ENCODE data around the gene CACHD1. TPM values are rescaled to one million over a fixed set of nuclear protein-coding genes. Genes with fewer than 3 reads are reported as not detected.

The CACHD1 gene
- total RNA-seq, 4 donors from 2014 or later, result 6.9 to 14.7 (median 11.6) TPM

DNA sequence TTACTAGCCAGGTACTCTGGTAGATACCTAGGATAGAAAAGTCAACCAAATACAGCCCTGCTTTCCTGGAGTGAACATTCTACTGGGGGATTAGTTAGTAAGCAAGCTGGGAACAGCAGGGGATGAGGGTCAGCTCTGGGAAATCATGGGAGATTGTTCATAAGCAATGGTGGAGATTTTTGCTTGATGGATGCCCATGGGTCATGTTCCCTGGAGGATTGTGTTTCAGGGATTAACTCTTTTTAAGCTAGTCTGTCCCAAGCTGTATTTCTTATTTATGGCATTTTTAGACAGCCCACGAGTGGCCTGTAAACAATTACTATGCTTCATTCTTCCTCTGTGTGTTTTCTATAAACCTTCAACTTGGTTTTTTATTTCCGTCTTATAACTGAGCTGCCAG is 18.9 kb downstream of the CACHD1 start:
- H3K27ac ChIP-seq, result no peak overlapping the region
- no peaks in the 10 kb centered on the region for H3K9me3 ChIP-seq
- 71% methylated on average over 2 of the region's 2 CpGs for WGBS
- TF ChIP-seq POLR2A (IDR thresholded peaks at IDR 0.05) (no peak), EP300 (IDR thresholded peaks at IDR 0.05) (no peak)
- peaks cover 4% of the 10 kb centered on the region for H3K4me1 ChIP-seq
- no peaks in the 10 kb centered on the region for H3K36me3 ChIP-seq
- H3K27me3 ChIP-seq, result no peaks in the 10 kb centered on the region
- no peak for DNase-seq (ENCODE audit: low spot score in 2 of 2)
- H3K4me3 ChIP-seq, result no peak overlapping the region

- Histone ChIP-seq H3K4me3 (no peak overlapping the region), H3K4me1 (peaks cover 4% of the 10 kb centered on the region), H3K27ac (no peak overlapping the region), H3K27me3 (no peaks in the 10 kb centered on the region), H3K9me3 (no peaks in the 10 kb centered on the region), H3K36me3 (no peaks in the 10 kb centered on the region)
- no peak for DNase-seq (ENCODE audit: low spot score in 2 of 2)
- no peak for TF ChIP-seq CTCF (IDR thresholded peaks at IDR 0.05)
- TF ChIP-seq POLR2AphosphoS5 (IDR thresholded peaks at IDR 0.05), result no peak
- no peak for TF ChIP-seq EP300 (IDR thresholded peaks at IDR 0.05)
- no peak for TF ChIP-seq POLR2A (IDR thresholded peaks at IDR 0.05)
These were observed 19.8 kb downstream of the CACHD1 start for GRCh38 chr1:64489707-64490106.

DNA sequence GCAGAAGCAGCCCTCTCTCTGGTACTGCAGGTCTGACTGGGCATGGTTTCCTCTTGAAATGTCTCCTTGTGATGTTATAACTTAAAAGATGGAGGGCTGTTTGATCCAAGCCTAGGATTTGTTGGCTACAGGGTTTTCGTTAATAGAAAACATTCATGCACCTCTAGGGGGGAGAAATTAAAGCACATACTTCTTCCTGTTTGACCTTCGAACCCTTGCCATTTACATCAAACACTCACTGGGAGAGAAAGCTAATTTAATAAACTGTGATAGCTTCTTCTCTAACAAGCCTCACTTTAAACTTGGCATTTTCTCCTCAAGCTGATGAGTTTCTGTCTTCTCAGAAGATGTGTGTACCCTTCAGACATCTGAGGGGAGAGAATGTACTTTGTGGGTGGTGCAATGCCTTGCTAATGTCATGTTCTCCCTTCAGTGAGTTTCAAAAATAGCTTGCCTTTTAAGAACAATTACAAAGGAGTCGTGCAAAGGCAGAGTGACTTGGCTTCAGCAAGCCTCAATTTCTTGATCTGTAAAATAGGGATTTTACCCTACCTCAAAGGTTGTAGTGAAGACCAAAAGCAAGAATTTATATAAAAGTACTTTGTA is 20.4 kb downstream of the CACHD1 start:
- Histone ChIP-seq H3K4me3 (no peak overlapping the region), H3K36me3 (no peaks in the 10 kb centered on the region), H3K27ac (no peak overlapping the region), H3K9me3 (no peaks in the 10 kb centered on the region), H3K27me3 (no peaks in the 10 kb centered on the region), H3K4me1 (peaks cover 7% of the 10 kb centered on the region)
- TF ChIP-seq POLR2A (IDR thresholded peaks at IDR 0.05) (no peak), POLR2AphosphoS5 (IDR thresholded peaks at IDR 0.05) (no peak), EP300 (IDR thresholded peaks at IDR 0.05) (no peak), CTCF (IDR thresholded peaks at IDR 0.05) (no peak)
- WGBS, result 72% methylated on average over 3 of the region's 3 CpGs
- no peak for DNase-seq (ENCODE audit: low spot score in 2 of 2)

DNA sequence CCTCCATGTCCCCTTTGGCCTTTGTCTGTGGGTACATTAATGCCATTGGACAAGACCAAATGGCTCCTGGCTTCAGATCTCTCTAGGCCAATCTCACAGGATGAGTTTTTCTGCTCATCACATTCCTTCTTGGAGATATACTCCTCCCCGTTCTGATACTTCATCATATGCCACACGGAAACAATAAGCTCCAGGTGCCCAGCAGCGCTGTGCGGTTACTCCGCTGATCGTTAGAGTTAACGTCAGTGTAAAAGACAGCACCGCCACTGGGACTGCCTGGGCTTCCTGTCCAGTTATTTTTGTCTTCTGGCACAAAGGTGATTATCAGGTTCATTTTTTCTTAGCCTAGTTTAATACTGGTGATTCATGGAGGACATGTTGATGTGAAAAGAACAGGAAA is 22.5 kb downstream of the CACHD1 start:
- no peak for TF ChIP-seq POLR2A (IDR thresholded peaks at IDR 0.05)
- Histone ChIP-seq H3K4me3 (no peak overlapping the region), H3K36me3 (no peaks in the 10 kb centered on the region), H3K27ac (no peak overlapping the region), H3K9me3 (no peaks in the 10 kb centered on the region), H3K4me1 (peaks cover 27% of the 10 kb centered on the region), H3K27me3 (no peaks in the 10 kb centered on the region)
- DNase-seq (ENCODE audit: low spot score in 2 of 2), result no peak
- WGBS, result 93% methylated on average over 8 of the region's 8 CpGs

GRCh38 chr1:64493831-64494230 is 23.9 kb downstream of the CACHD1 start:
- no peaks in the 10 kb centered on the region for H3K27me3 ChIP-seq
- H3K36me3 ChIP-seq, result no peaks in the 10 kb centered on the region
- no peak for DNase-seq (ENCODE audit: low spot score in 2 of 2)
- no peak for TF ChIP-seq POLR2A (IDR thresholded peaks at IDR 0.05)
- TF ChIP-seq CTCF (IDR thresholded peaks at IDR 0.05), result no peak
- TF ChIP-seq POLR2AphosphoS5 (IDR thresholded peaks at IDR 0.05), result no peak
- TF ChIP-seq EP300 (IDR thresholded peaks at IDR 0.05), result no peak
- WGBS, result 69% methylated on average over 6 of the region's 6 CpGs
- no peak overlapping the region for H3K4me3 ChIP-seq
- H3K9me3 ChIP-seq, result no peaks in the 10 kb centered on the region
- peaks cover 33% of the 10 kb centered on the region for H3K4me1 ChIP-seq
- no peak overlapping the region for H3K27ac ChIP-seq

GRCh38 chr1:64494659-64495058 is 24.7 kb downstream of the CACHD1 start:
- WGBS, result 47% methylated on average over 2 of the region's 2 CpGs
- TF ChIP-seq EP300 (IDR thresholded peaks at IDR 0.05), result no peak
- no peak for TF ChIP-seq CTCF (IDR thresholded peaks at IDR 0.05)
- TF ChIP-seq POLR2AphosphoS5 (IDR thresholded peaks at IDR 0.05), result no peak
- no peak for TF ChIP-seq POLR2A (IDR thresholded peaks at IDR 0.05)
- no peak overlapping the region for H3K27ac ChIP-seq
- no peaks in the 10 kb centered on the region for H3K27me3 ChIP-seq
- H3K4me1 ChIP-seq, result peaks cover 33% of the 10 kb centered on the region
- no peaks in the 10 kb centered on the region for H3K36me3 ChIP-seq
- H3K4me3 ChIP-seq, result no peak overlapping the region
- no peaks in the 10 kb centered on the region for H3K9me3 ChIP-seq
- no peak for DNase-seq (ENCODE audit: low spot score in 2 of 2)
